ENCODE results near the gene TRAF6.

DNA sequence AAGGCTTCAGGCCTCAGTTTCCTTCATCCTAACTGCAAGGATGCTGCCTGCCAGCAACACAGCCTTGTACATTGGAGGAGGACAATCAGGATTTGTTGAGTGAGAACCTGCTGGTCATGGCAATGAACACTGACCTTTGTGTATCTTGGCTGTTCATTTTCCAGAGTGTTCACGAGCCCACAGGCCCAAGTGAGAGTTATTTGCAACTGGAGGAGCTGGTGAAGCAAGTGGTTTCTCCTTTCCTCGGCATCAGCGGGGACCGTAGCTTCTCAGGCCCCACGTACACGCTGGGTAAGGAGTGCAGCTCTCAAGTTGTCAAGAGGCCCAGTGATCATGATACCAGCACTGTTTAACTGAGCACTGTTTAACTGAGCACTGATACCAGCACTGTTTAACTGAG lies 59.0 kb downstream of the TRAF6 start:
- TF ChIP-seq, protein P1, sequence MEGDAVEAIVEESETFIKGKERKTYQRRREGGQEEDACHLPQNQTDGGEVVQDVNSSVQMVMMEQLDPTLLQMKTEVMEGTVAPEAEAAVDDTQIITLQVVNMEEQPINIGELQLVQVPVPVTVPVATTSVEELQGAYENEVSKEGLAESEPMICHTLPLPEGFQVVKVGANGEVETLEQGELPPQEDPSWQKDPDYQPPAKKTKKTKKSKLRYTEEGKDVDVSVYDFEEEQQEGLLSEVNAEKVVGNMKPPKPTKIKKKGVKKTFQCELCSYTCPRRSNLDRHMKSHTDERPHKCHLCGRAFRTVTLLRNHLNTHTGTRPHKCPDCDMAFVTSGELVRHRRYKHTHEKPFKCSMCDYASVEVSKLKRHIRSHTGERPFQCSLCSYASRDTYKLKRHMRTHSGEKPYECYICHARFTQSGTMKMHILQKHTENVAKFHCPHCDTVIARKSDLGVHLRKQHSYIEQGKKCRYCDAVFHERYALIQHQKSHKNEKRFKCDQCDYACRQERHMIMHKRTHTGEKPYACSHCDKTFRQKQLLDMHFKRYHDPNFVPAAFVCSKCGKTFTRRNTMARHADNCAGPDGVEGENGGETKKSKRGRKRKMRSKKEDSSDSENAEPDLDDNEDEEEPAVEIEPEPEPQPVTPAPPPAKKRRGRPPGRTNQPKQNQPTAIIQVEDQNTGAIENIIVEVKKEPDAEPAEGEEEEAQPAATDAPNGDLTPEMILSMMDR (IDR thresholded peaks at IDR 0.05) = no peak
- TF ChIP-seq, protein P2, sequence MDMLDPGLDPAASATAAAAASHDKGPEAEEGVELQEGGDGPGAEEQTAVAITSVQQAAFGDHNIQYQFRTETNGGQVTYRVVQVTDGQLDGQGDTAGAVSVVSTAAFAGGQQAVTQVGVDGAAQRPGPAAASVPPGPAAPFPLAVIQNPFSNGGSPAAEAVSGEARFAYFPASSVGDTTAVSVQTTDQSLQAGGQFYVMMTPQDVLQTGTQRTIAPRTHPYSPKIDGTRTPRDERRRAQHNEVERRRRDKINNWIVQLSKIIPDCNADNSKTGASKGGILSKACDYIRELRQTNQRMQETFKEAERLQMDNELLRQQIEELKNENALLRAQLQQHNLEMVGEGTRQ (IDR thresholded peaks at IDR 0.05) = no peak
- TF ChIP-seq KDM5A (IDR thresholded peaks at IDR 0.05) = no peak
- TF ChIP-seq MAFK (IDR thresholded peaks at IDR 0.05; ENCODE audit: partially characterized antibody) = no peak
- TF ChIP-seq CHD4 (IDR thresholded peaks at IDR 0.05; ENCODE audit: borderline replicate concordance) = no peak
- no peak for TF ChIP-seq RNF2 (IDR thresholded peaks at IDR 0.05; ENCODE audit: borderline replicate concordance, low read depth)
- no peak for TF ChIP-seq RARB (CRISPR knock-in tag; IDR thresholded peaks at IDR 0.05)
- TF ChIP-seq EP300 (IDR thresholded peaks at IDR 0.05) = no peak
